Vagina (tissue), 2 donors: ENCODE results near the gene NOC4L.

Experiments
- POLR2A ChIP-seq, 2 donors: fragments of 450-650 bp; IDR thresholded peaks; one replicate each; pipeline ENCODE4 v1.6.1; 2017; ENCODE audit warnings: antibody characterized with exemption in 2 of 2, mild to moderate bottlenecking in 2 of 2, moderate library complexity in 2 of 2
- POLR2AphosphoS5 ChIP-seq, 2 donors: sonication (generic); formaldehyde crosslinking; IDR thresholded peaks; one replicate each; pipeline ENCODE4 v1.9.0; 2017; ENCODE audit warnings: antibody characterized with exemption in 2 of 2, mild to moderate bottlenecking in 2 of 2, low read depth in 1 of 2; ENCODE audit not compliant: insufficient read depth in 1 of 2
- TF ChIP-seq, protein P1 (sequence below), 3 experiments: fragments of 450-650 bp in 2 of 3; fragments of 200-600 bp in 1 of 3; sonication (generic) in 1 of 3; IDR thresholded peaks; one replicate each; pipeline ENCODE4 v1.5.1; 2017 to 2019; ENCODE audit warnings: antibody characterized with exemption in 3 of 3, mild to moderate bottlenecking in 2 of 3, moderate library complexity in 2 of 3

DNA sequence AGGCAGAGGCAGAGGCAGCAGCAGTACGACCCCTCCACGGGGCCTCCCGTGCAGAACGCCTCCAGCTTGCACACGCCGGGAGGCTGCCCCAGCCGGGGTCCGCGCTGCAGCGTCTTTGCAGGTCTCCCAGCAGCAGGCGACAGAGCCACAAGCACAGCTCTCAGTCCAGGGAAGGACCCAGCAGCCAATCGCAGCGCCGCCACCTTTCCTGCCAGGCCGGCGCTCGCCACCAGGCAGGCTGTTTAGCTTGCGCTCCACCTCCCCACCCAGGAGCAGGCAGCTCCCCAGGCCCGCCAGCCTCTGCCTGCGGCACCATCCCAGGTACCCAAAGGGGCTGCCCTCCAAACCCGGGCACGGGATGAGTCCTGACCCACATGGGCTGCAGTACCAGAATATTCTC, 25.4 kb upstream of the NOC4L start:
- TF ChIP-seq, protein P1, sequence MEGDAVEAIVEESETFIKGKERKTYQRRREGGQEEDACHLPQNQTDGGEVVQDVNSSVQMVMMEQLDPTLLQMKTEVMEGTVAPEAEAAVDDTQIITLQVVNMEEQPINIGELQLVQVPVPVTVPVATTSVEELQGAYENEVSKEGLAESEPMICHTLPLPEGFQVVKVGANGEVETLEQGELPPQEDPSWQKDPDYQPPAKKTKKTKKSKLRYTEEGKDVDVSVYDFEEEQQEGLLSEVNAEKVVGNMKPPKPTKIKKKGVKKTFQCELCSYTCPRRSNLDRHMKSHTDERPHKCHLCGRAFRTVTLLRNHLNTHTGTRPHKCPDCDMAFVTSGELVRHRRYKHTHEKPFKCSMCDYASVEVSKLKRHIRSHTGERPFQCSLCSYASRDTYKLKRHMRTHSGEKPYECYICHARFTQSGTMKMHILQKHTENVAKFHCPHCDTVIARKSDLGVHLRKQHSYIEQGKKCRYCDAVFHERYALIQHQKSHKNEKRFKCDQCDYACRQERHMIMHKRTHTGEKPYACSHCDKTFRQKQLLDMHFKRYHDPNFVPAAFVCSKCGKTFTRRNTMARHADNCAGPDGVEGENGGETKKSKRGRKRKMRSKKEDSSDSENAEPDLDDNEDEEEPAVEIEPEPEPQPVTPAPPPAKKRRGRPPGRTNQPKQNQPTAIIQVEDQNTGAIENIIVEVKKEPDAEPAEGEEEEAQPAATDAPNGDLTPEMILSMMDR (IDR thresholded peaks at IDR 0.05) = no peak
- no peak for TF ChIP-seq POLR2A (IDR thresholded peaks at IDR 0.05)
- TF ChIP-seq POLR2AphosphoS5 (IDR thresholded peaks at IDR 0.05; ENCODE audit: insufficient read depth in 1 of 2, low read depth in 1 of 2) = no peak
